Caco-2 (cell line): Measurements from ENCODE around the gene C1S. TPM values are rescaled to one million over a fixed set of nuclear protein-coding genes. Genes with fewer than 3 reads are reported as not detected.

Experiments
- BruUV-seq: library from RNA; stranded (reverse); fragments of 400-500 nt; replicated peaks from 2 replicates; lab custom pipeline; 2021; lab: Mats Ljungman, UMichigan
- CTCF ChIA-PET: fragments of 300-600 bp; sonication (Branson Sonifier 250); formaldehyde crosslinking; loops from one replicate; lab custom pipeline; 2022; ENCODE audit warnings: antibody characterized with exemption; lab: Charles Lee
- POLR2A ChIA-PET: fragments of 300-600 bp; sonication (Branson Sonifier 250); formaldehyde crosslinking; loops from one replicate; lab custom pipeline; 2022; ENCODE audit warnings: antibody characterized with exemption; lab: Charles Lee
- DNase-seq, 2 experiments: peaks; one replicate each; pipeline versions ENCODE4 v3.0.0 to v3.0.0-alpha.2; 2020 to 2022
- H3K27me3 ChIP-seq: replicated peaks from 2 replicates; pipeline ENCODE4 v1.6.0; 2011; ENCODE audit warnings: low read length; ENCODE audit not compliant: control insufficient read depth, insufficient read depth
- H3K36me3 ChIP-seq: 2 replicates; pipeline ENCODE4 v1.5.1; 2011; ENCODE audit warnings: low read length; ENCODE audit not compliant: control insufficient read depth, insufficient read depth
- H3K4me1 ChIP-seq: fragments of 250-450 bp; sonication (Bioruptor Pico); 2 replicates; pipeline ENCODE4 v1.5.1; 2020; ENCODE audit warnings: mild to moderate bottlenecking
- H3K4me3 ChIP-seq: 2 replicates; pipeline ENCODE4 v1.5.1; 2011; ENCODE audit warnings: low read depth, mild to moderate bottlenecking, control low read depth, low read length
- H3K9me3 ChIP-seq: fragments of 250-450 bp; sonication (Bioruptor Pico); 2 replicates; pipeline ENCODE4 v1.5.1; 2020; ENCODE audit warnings: mild to moderate bottlenecking, moderate library complexity
- H3K27ac Mint-ChIP-seq: one replicate; pipeline ENCODE4 v1.8.0; 2022; ENCODE audit warnings: mixed read lengths; ENCODE audit not compliant: unreplicated experiment
- H3K27me3 Mint-ChIP-seq: one replicate; pipeline ENCODE4 v1.8.0; 2022; ENCODE audit warnings: mixed read lengths; ENCODE audit not compliant: insufficient read depth, unreplicated experiment
- H3K36me3 Mint-ChIP-seq: one replicate; pipeline ENCODE4 v1.8.0; 2022; ENCODE audit warnings: mild to moderate bottlenecking, mixed read lengths; ENCODE audit not compliant: insufficient read depth, unreplicated experiment
- H3K4me1 Mint-ChIP-seq: one replicate; pipeline ENCODE4 v1.8.0; 2022; ENCODE audit warnings: low read depth, mixed read lengths; ENCODE audit not compliant: unreplicated experiment
- H3K4me3 Mint-ChIP-seq: one replicate; pipeline ENCODE4 v1.8.0; 2022; ENCODE audit warnings: mild to moderate bottlenecking, moderate library complexity, mixed read lengths; ENCODE audit not compliant: unreplicated experiment
- H3K9me3 Mint-ChIP-seq: one replicate; pipeline ENCODE4 v1.8.0; 2022; ENCODE audit warnings: mixed read lengths; ENCODE audit not compliant: unreplicated experiment
- intact Hi-C: fragments of 100-400 bp; cut with micrococcal nuclease; formaldehyde crosslinking; loops from one replicate; pipeline ENCODE4 v1.10.0; 2022; ENCODE audit not compliant: unreplicated experiment
- total RNA-seq: library from RNA; stranded (reverse); gene quantifications from 2 replicates; pipeline ENCODE4 v1.2.3, GENCODE V29; 2022
- TF ChIP-seq, protein P1 (sequence below), 2 experiments: fragments of 200-600 bp in 1 of 2; IDR thresholded peaks; 1 replicate in 1 of 2; 2 replicates in 1 of 2; pipeline versions ENCODE4 v1.5.1 to v1.8.0; 2011 to 2022; ENCODE audit warnings: antibody characterized with exemption in 1 of 2, control low read depth in 1 of 2, inconsistent platforms in 1 of 2, low read depth in 1 of 2, low read length in 1 of 2, mild to moderate bottlenecking in 1 of 2, moderate library complexity in 1 of 2; ENCODE audit not compliant: insufficient read depth in 1 of 2, severe bottlenecking in 1 of 2, unreplicated experiment in 1 of 2

C1S gene
- total RNA-seq, 1 experiment from 2014 or later = 6.1 TPM

DNA sequence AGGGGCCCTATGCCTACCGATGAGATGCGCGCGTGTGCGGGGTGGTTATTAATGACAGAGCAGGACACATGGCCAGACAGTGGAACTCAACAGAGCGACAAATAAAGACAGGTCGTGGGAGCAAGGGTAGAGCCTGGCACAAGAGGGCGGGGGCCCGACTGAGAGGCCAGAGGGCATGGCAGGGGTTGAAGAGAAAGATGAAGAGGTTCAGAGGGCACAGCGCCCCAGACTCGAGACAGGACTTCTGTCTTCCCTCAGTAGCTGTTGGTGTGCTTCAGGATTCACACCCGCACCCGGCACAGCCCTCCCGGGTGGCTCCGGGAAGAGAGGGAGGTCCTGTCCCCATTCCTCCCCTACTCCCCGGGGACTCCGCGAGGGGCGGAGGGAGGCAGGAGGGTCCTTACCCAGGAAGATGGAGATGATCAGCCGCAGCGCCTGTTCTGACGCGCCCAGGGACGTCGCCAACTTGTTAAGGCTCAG lies 42.6 kb upstream of the C1S start:
- peaks cover 19% of the 10 kb centered on the region for H3K4me1 ChIP-seq
- Mint-ChIP-seq H3K4me3 (peak overlapping the region; percentile 88), H3K4me1 (peaks cover 22% of the 10 kb centered on the region), H3K36me3 (peaks cover 15% of the 10 kb centered on the region), H3K9me3 (no peaks in the 10 kb centered on the region), H3K27me3 (no peaks in the 10 kb centered on the region), H3K27ac (peak overlapping the region; percentile 72)
- BruUV-seq = no TSS peak
- H3K4me3 ChIP-seq = peak overlapping the region; percentile 65
- ChIA-PET POLR2A (interaction anchor here (0.6 to 2.0 kb wide), 12 partner anchors 14 to 205 kb away, joined by 3 to 20 read pairs (median 6); partner anchors contain the start of genes C12orf57, EMG1, PHB2 and RNU7-1), CTCF (interaction anchor here (0.6 to 1.8 kb wide), 19 partner anchors 10 to 252 kb away, joined by 3 to 23 read pairs (median 6); partner anchors contain the start of gene PTMS)
- intact Hi-C loops = loop anchor here (1.0 to 5.0 kb wide), 6 partner anchors 22 to 89 kb away; partner anchors contain the start of genes C1R, C1RL, EMG1 and PHB2
- no peaks in the 10 kb centered on the region for H3K9me3 ChIP-seq
- H3K27me3 ChIP-seq = no peaks in the 10 kb centered on the region
- TF ChIP-seq, protein P1, sequence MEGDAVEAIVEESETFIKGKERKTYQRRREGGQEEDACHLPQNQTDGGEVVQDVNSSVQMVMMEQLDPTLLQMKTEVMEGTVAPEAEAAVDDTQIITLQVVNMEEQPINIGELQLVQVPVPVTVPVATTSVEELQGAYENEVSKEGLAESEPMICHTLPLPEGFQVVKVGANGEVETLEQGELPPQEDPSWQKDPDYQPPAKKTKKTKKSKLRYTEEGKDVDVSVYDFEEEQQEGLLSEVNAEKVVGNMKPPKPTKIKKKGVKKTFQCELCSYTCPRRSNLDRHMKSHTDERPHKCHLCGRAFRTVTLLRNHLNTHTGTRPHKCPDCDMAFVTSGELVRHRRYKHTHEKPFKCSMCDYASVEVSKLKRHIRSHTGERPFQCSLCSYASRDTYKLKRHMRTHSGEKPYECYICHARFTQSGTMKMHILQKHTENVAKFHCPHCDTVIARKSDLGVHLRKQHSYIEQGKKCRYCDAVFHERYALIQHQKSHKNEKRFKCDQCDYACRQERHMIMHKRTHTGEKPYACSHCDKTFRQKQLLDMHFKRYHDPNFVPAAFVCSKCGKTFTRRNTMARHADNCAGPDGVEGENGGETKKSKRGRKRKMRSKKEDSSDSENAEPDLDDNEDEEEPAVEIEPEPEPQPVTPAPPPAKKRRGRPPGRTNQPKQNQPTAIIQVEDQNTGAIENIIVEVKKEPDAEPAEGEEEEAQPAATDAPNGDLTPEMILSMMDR (IDR thresholded peaks at IDR 0.05; ENCODE audit: insufficient read depth in 1 of 2, low read depth in 1 of 2, low read length in 1 of 2, severe bottlenecking in 1 of 2, unreplicated experiment in 1 of 2) = no peak
- no peak for DNase-seq
- H3K36me3 ChIP-seq = 0 out of 2 replicates have a peak, but pooled peaks cover 3% of the 10 kb centered on the region

DNA sequence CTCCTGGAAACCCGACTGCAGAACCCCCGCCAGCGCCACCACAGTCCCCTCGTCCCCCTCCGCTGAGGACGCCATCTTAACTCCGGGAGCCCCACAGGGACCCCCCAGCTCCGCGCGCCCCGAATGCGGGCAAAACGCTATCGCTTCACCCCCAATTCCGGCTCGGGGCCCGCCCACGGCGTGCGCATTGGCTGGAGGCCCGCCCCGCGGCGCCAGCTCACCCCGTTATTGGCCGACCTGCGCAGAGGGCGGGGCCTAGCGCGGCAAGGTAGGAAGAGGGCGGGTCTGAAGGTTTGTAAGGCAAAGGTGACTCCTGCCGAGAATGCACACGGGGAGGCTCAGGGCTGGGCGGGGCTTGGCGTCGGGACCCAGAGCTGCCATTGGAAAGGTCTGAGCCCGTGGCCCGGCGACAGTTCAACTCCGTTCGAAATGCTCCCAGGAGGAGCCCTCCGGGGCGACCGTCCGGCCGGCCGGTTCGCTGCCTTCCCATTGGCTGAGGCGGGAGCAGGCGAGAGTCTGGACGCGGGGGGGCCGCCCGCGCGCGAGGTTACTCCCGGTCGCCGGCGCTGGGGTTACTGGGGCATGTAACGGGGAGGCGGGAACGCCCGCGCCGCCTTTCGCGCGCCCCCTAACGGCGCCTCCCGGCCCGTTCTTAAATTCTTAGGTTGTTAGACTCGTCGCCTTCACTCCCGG lies 42.0 kb upstream of the C1S start, which contains the start of gene LPCAT3:
Gene LPCAT3, minus strand, starts transcription at position 127 of the 693 bp plus-strand sequence. Its CDS starts 52 bp downstream, at position 75.
- TF ChIP-seq, protein P1 (IDR thresholded peaks at IDR 0.05; ENCODE audit: insufficient read depth in 1 of 2, low read depth in 1 of 2, low read length in 1 of 2, severe bottlenecking in 1 of 2, unreplicated experiment in 1 of 2) = peak; percentile 95 to 96
- Histone ChIP-seq H3K4me1 (peaks cover 19% of the 10 kb centered on the region), H3K36me3 (0 out of 2 replicates have a peak, but pooled peaks cover 1% of the 10 kb centered on the region), H3K9me3 (no peaks in the 10 kb centered on the region), H3K27me3 (no peaks in the 10 kb centered on the region), H3K4me3 (peak within 1 kb of the TSS; percentile 65)
- Mint-ChIP-seq H3K36me3 (peaks cover 9% of the 10 kb centered on the region), H3K27me3 (no peaks in the 10 kb centered on the region), H3K27ac (peak within 1 kb of the TSS; percentile 72), H3K9me3 (no peaks in the 10 kb centered on the region), H3K4me1 (peaks cover 22% of the 10 kb centered on the region), H3K4me3 (peak within 1 kb of the TSS; percentile 88)
- ChIA-PET POLR2A (interaction anchor here (0.5 to 2.0 kb wide), 12 partner anchors 15 to 205 kb away, joined by 3 to 20 read pairs (median 6); partner anchors contain the start of genes C12orf57, EMG1, PHB2 and RNU7-1), CTCF (interaction anchor here (0.6 to 1.8 kb wide), 19 partner anchors 11 to 252 kb away, joined by 3 to 23 read pairs (median 6); partner anchors contain the start of gene PTMS)
- peak; percentile 99 to 100 for DNase-seq
- intact Hi-C loops = loop anchor here (1.0 to 5.0 kb wide), 6 partner anchors 22 to 89 kb away; partner anchors contain the start of genes C1R, C1RL, EMG1 and PHB2
- BruUV-seq = no TSS peak
